Measurements from ENCODE around the gene EPC1.

- TF ChIP-seq CTCF (IDR thresholded peaks at IDR 0.05) (no peak), POLR2A (IDR thresholded peaks at IDR 0.05) (no peak), POLR2AphosphoS5 (IDR thresholded peaks at IDR 0.05) (no peak)
These were observed 15.4 kb downstream of the EPC1 start for GRCh38 chr10:32331606-32332005.
